Panc1 (cell line): Measurements from ENCODE around the gene OR51V1. TPM values are rescaled to one million over a fixed set of nuclear protein-coding genes. Genes with fewer than 3 reads are reported as not detected.

Experiments
- ATAC-seq: fragments of 200-7000 bp; cut with Tn5 transposase; 2 replicates; pipeline ENCODE4 v1.9.1; 2020; ENCODE audit warnings: mild to moderate bottlenecking, moderate library complexity
- BruUV-seq: library from RNA; stranded (reverse); fragments of 400-500 nt; replicated peaks from 2 replicates; lab custom pipeline; 2021; lab: Mats Ljungman, UMichigan
- CTCF ChIA-PET: fragments of 300-600 bp; sonication (Branson Sonifier 250); formaldehyde crosslinking; loops from one replicate; lab custom pipeline; 2022; ENCODE audit warnings: antibody characterized with exemption; lab: Charles Lee
- POLR2A ChIA-PET: fragments of 300-600 bp; sonication (Branson Sonifier 250); formaldehyde crosslinking; loops from one replicate; lab custom pipeline; 2022; ENCODE audit warnings: antibody characterized with exemption; lab: Charles Lee
- DNase-seq: peaks from one replicate; pipeline ENCODE4 v3.0.0-alpha.2; 2010; ENCODE audit warnings: low read depth, low spot score
- H3K27ac ChIP-seq: 2 replicates; pipeline ENCODE4 v1.5.1; 2011; ENCODE audit warnings: mild to moderate bottlenecking, low read length, inconsistent platforms
- H3K27me3 ChIP-seq: fragments of 200-500 bp; sonication (Bioruptor generic); 2 replicates; pipeline ENCODE4 v1.6.0; 2014; ENCODE audit warnings: low read length, inconsistent platforms; ENCODE audit not compliant: control insufficient read depth, insufficient read depth
- H3K36me3 ChIP-seq: fragments of 200-500 bp; sonication (Bioruptor generic); 2 replicates; pipeline ENCODE4 v1.5.1; 2014; ENCODE audit warnings: inconsistent platforms, mild to moderate bottlenecking, low read length, moderate library complexity; ENCODE audit not compliant: control insufficient read depth, insufficient read depth
- H3K4me1 ChIP-seq: 2 replicates; pipeline ENCODE4 v1.5.1; 2011; ENCODE audit warnings: inconsistent platforms, mild to moderate bottlenecking, low read length, moderate library complexity; ENCODE audit not compliant: control insufficient read depth, insufficient read depth
- H3K4me3 ChIP-seq, 2 experiments: 2 replicates each; pipeline ENCODE4 v1.5.1; 2011 to 2012; ENCODE audit warnings: low read depth in 2 of 2, low read length in 2 of 2, mild to moderate bottlenecking in 2 of 2, inconsistent platforms in 1 of 2, moderate library complexity in 1 of 2
- H3K9me3 ChIP-seq: fragments of 200-500 bp; sonication (Bioruptor generic); 2 replicates; pipeline ENCODE4 v1.5.1; 2014; ENCODE audit warnings: low read depth, mild to moderate bottlenecking, inconsistent platforms, low read length, moderate library complexity; ENCODE audit not compliant: control insufficient read depth, insufficient read depth
- POLR2AphosphoS5 ChIP-seq: IDR thresholded peaks from 2 replicates; pipeline ENCODE4 v1.6.1; 2012; ENCODE audit warnings: mild to moderate bottlenecking, low read depth, low read length, moderate library complexity
- SIN3A ChIP-seq: IDR thresholded peaks from 2 replicates; pipeline ENCODE4 v1.6.1; 2012; ENCODE audit warnings: low read depth, mild to moderate bottlenecking, low read length, moderate library complexity, borderline replicate concordance; ENCODE audit not compliant: insufficient read depth
- TCF7L2 ChIP-seq: IDR thresholded peaks from 2 replicates; pipeline ENCODE4 v1.6.1; 2011; ENCODE audit warnings: mild to moderate bottlenecking, low read depth, low read length, inconsistent platforms
- in situ Hi-C: cut with HindIII; loops from 2 replicates; pipeline ENCODE4 v1.10.0; 2016; ENCODE audit warnings: low sequenced_read_pairs, low pct_unique_long_range_greater_than_20kb
- intact Hi-C: fragments of 100-400 bp; cut with micrococcal nuclease; formaldehyde crosslinking; loops from one replicate; pipeline ENCODE4 v1.10.0; 2022; ENCODE audit not compliant: unreplicated experiment
- total RNA-seq: library from RNA; stranded (reverse); gene quantifications from one replicate; pipeline ENCODE4 v1.2.1, GENCODE V29; 2021; ENCODE audit not compliant: unreplicated experiment
- TF ChIP-seq, protein P1 (sequence below): fragments of 450-650 bp; IDR thresholded peaks from 2 replicates; pipeline ENCODE4 v1.5.1; 2017; ENCODE audit warnings: mild to moderate bottlenecking
- TF ChIP-seq, protein P2 (sequence below), 2 experiments: IDR thresholded peaks; 2 replicates each; pipeline ENCODE4 v1.6.1; 2011 to 2012; ENCODE audit warnings: low read depth in 2 of 2, control low read depth in 1 of 2, low read length in 1 of 2, mild to moderate bottlenecking in 1 of 2, moderate library complexity in 1 of 2; ENCODE audit not compliant: insufficient read depth in 1 of 2

Gene OR51V1
- total RNA-seq, 1 experiment from 2014 or later: not detected

DNA sequence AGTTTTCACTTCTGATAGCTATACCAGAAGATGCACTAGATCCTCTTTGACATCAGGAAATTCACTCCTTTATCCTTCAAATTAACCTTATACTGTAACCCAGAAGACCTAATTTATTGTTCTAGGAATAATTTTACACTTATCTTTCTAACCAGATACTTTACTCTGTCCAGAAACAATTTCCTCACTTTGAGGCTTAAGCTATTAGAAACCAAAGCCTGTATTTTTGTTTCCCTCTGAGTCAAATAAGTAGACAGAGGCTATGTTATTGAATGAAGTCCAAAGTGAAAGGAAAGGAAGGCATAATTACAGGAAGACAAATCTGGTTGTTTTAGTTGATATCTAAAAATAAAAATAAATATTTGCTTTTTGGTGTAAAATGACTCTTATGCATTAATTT, 2.2 kb downstream of the OR51V1 start:
- ChIA-PET CTCF (no interaction called here), POLR2A (no interaction called here)
- DNase-seq: no peak
- no TSS peak for BruUV-seq
- Histone ChIP-seq H3K4me3 (no peak overlapping the region), H3K9me3 (no peaks in the 10 kb centered on the region), H3K4me1 (no peaks in the 10 kb centered on the region), H3K27me3 (peaks cover 10% of the 10 kb centered on the region), H3K27ac (no peak overlapping the region), H3K36me3 (no peaks in the 10 kb centered on the region)
- intact Hi-C loops (no loop called here), in situ Hi-C loops (no loop called here)
- TF ChIP-seq, protein P1, sequence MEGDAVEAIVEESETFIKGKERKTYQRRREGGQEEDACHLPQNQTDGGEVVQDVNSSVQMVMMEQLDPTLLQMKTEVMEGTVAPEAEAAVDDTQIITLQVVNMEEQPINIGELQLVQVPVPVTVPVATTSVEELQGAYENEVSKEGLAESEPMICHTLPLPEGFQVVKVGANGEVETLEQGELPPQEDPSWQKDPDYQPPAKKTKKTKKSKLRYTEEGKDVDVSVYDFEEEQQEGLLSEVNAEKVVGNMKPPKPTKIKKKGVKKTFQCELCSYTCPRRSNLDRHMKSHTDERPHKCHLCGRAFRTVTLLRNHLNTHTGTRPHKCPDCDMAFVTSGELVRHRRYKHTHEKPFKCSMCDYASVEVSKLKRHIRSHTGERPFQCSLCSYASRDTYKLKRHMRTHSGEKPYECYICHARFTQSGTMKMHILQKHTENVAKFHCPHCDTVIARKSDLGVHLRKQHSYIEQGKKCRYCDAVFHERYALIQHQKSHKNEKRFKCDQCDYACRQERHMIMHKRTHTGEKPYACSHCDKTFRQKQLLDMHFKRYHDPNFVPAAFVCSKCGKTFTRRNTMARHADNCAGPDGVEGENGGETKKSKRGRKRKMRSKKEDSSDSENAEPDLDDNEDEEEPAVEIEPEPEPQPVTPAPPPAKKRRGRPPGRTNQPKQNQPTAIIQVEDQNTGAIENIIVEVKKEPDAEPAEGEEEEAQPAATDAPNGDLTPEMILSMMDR: no peak
- TF ChIP-seq POLR2AphosphoS5 (no peak), SIN3A (no peak), TCF7L2 (no peak)
- TF ChIP-seq, protein P2, sequence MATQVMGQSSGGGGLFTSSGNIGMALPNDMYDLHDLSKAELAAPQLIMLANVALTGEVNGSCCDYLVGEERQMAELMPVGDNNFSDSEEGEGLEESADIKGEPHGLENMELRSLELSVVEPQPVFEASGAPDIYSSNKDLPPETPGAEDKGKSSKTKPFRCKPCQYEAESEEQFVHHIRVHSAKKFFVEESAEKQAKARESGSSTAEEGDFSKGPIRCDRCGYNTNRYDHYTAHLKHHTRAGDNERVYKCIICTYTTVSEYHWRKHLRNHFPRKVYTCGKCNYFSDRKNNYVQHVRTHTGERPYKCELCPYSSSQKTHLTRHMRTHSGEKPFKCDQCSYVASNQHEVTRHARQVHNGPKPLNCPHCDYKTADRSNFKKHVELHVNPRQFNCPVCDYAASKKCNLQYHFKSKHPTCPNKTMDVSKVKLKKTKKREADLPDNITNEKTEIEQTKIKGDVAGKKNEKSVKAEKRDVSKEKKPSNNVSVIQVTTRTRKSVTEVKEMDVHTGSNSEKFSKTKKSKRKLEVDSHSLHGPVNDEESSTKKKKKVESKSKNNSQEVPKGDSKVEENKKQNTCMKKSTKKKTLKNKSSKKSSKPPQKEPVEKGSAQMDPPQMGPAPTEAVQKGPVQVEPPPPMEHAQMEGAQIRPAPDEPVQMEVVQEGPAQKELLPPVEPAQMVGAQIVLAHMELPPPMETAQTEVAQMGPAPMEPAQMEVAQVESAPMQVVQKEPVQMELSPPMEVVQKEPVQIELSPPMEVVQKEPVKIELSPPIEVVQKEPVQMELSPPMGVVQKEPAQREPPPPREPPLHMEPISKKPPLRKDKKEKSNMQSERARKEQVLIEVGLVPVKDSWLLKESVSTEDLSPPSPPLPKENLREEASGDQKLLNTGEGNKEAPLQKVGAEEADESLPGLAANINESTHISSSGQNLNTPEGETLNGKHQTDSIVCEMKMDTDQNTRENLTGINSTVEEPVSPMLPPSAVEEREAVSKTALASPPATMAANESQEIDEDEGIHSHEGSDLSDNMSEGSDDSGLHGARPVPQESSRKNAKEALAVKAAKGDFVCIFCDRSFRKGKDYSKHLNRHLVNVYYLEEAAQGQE (IDR thresholded peaks at IDR 0.05; ENCODE audit: insufficient read depth in 1 of 2, low read depth in 2 of 2, low read length in 1 of 2): no peak
- no peak for ATAC-seq

DNA sequence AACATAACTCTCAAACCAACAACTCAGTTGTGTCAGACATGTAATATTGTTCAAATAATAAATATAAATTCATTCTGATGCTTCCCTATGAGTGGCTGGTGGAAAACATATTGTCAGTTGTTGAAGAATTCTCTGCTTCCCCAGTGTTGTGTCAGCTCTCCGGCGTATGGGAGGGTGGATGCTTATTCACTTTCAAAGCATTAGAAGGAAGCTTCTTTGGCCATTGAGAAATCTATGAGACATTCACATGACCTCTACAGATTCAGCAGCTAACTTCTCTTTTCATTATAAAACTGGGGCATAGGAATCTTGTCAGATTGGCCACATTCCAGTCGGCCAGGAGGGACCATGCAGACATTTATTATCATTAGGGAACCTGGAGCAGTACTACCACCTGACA, 2.9 kb downstream of the OR51V1 start:
- BruUV-seq: no TSS peak
- Histone ChIP-seq H3K27me3 (peaks cover 10% of the 10 kb centered on the region), H3K27ac (no peak overlapping the region), H3K4me3 (no peak overlapping the region), H3K4me1 (no peaks in the 10 kb centered on the region), H3K36me3 (no peaks in the 10 kb centered on the region), H3K9me3 (no peaks in the 10 kb centered on the region)
- in situ Hi-C loops (no loop called here), intact Hi-C loops (no loop called here)
- DNase-seq: no peak
- CTCF ChIA-PET: no interaction called here
- TF ChIP-seq SIN3A (no peak), POLR2AphosphoS5 (no peak), TCF7L2 (no peak)
- TF ChIP-seq, protein P1: no peak
- TF ChIP-seq, protein P2 (IDR thresholded peaks at IDR 0.05; ENCODE audit: insufficient read depth in 1 of 2, low read depth in 2 of 2, low read length in 1 of 2): no peak
- ATAC-seq: no peak
- POLR2A ChIA-PET: no interaction called here
